ENCODE measurements around the gene ITPR3.
A peak's percentile ranks its signal among the peaks of the same experiment; 100 is the strongest.

The ITPR3 gene

DNA sequence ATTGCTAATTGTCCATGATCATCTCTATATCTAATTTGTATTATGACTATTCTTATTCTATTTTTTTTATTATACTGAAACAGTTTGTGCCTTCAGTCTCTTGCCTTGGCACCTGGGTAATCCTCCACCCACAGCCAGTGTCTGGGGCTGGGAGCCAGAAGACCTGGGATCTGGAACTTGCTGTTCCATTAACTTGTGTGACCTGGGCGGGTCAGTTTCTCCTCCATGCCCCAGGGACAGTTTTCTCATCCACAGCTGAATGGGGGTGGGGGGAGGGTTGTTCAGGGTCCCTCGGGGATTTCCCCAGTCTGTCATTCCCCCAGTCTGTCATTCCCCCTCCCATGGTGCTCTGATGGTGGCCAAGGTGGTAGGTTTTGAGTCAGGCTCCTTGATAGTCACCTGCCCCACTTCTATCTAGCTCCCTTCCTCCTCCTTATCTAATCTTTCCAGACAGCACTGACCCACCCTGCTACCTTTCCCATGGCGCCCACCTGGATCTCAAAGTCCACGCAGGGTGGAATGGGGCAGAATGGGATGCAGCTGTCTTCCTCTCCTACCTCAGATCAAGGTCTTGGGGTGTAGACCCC, 10.9 kb downstream of the ITPR3 start:
- DNase-seq (ENCODE audit: low read depth) = no peak
- no peak overlapping the region for H3K4me3 ChIP-seq (ENCODE audit: low read depth, low read length)

GRCh38 chr6:33632558-33633039, 11.5 kb downstream of the ITPR3 start:
- DNase-seq (ENCODE audit: low read depth) = no peak
- no peak overlapping the region for H3K4me3 ChIP-seq (ENCODE audit: low read depth, low read length)

GRCh38 chr6:33633084-33633461, 12.0 kb downstream of the ITPR3 start:
- H3K4me3 ChIP-seq (ENCODE audit: low read depth, low read length) = peak overlapping the region; percentile 48
- no peak for DNase-seq (ENCODE audit: low read depth)

DNA sequence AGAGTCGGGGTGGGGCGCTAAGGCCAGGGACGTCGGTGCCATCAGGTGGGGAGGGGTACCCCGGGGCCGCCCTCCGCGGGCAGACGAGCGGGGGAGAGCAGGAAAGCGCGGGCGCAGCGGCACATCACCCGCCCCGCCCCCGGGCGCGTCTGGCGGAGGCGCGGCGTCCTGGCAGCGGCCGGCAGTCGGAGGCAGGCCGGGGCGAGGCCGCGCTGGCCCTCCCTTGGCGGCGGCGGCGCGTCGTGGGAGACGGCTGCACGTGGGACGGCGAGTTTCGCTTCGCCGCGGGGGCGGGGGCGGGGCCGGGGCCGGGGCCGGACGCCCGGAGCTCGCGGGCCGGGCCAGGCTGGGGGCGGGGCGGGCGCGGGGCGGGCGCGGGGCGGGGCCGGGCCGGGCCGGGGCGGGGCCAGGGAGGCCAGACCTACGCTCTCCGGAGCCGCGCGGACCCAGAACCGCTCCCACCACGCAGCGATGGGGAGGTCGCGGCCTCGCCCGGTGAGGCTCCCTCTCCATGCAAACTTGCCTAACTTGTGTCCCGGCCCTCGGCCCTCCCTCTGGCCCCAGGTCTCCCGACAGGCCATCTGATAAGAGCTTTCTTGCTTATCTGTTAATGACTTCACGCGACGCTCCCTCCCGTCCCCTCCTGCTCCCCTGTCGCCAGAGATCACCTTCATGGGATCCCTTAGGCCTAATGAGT, 12.5 kb downstream of the ITPR3 start:
- H3K4me3 ChIP-seq (ENCODE audit: low read depth, low read length) = peak overlapping the region; percentile 55
- no peak for DNase-seq (ENCODE audit: low read depth)

DNA sequence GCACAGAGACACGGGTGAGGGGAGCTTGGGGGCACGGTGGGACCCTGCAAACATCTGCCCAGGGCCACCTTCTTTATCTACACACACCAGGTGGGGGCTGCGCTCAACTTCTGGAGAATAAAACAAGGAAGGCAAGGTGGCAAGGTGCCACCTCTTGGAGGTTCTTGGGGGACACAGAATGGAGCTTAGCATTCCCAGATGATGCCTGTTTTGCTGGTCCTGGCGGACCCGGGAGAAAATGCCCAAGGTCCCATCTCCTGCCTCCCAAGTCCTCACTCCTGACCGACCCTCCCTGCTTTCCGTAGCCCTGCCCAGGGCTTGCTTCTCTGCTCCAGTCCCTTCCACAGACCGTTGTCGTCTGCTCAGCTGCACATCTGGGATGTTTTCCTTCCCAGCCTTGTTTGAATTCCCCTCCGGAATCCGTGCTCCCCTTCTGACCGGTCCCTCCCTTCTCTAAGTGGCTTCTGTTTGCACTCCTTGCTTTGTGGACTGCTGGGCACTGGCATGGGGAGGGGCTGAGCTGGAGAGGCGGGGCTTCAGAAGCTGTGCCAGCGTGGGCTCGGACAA, 13.1 kb downstream of the ITPR3 start:
- DNase-seq (ENCODE audit: low read depth) = no peak
- peak overlapping the region; percentile 55 for H3K4me3 ChIP-seq (ENCODE audit: low read depth, low read length)

DNA sequence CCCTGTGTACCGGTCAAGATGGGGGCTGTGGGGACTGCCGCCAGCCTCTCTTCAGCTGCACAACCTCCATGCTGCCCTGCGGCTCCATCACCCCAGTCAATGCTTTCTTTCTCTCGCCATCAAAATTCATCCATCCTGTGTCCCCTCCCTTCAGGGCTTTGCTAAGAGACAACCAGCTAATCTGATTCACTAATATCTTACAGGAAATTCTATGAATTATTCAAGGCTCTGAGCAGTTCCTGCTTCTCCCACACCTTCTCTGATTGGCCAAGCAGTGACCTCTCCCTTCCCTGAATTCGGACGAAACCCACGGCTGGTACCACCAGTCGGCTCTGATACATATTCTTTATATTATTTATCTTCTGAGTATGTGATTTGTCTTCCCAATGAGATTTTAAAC, 13.8 kb downstream of the ITPR3 start:
- no peak for DNase-seq (ENCODE audit: low read depth)
- no peak overlapping the region for H3K4me3 ChIP-seq (ENCODE audit: low read depth, low read length)

DNA sequence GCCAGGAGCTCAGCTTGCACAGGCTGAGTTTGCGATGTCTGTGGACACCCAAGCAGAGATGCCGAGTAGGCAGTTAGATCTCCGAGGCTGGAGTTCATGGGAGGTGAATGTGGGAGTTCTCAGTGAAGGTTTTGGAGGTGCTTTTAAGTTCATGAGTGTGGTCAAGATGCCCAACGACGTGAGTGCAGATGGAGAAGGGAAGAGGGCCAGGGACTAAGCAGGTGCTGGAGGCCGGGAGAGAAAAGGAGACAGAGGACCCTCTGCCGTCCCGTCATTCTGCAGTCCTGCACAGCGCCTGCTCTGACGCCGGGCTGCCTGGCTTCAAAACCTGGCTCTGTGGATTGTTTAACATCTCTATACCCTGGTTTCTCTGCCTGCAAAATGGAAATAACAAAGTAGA, 15.5 kb downstream of the ITPR3 start:
- H3K4me3 ChIP-seq (ENCODE audit: low read depth, low read length) = no peak overlapping the region
- no peak for DNase-seq (ENCODE audit: low read depth)

GRCh38 chr6:33638556-33638955, 17.4 kb downstream of the ITPR3 start:
- no peak overlapping the region for H3K4me3 ChIP-seq (ENCODE audit: low read depth, low read length)
- no peak for DNase-seq (ENCODE audit: low read depth)

DNA sequence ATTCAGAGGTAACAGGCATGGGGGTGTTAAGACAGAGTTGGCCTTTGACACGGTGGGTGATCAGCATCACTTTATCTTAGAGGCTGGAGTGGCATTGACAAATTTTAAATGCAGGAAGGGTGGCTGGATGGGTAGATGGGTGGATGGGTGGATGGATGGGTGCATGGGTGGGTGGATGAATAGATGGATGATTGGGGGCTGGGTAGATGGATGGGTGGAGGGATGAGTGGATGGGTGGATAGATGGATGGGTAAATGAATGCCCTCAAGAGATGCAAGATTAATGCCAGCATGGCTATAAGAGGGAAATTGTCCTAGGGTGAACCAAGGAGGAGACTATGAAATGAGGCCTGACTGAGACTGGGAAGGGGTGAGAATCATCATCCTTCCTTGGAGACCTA, 18.4 kb downstream of the ITPR3 start:
- DNase-seq (ENCODE audit: low read depth) = no peak
- no peak overlapping the region for H3K4me3 ChIP-seq (ENCODE audit: low read depth, low read length)

DNA sequence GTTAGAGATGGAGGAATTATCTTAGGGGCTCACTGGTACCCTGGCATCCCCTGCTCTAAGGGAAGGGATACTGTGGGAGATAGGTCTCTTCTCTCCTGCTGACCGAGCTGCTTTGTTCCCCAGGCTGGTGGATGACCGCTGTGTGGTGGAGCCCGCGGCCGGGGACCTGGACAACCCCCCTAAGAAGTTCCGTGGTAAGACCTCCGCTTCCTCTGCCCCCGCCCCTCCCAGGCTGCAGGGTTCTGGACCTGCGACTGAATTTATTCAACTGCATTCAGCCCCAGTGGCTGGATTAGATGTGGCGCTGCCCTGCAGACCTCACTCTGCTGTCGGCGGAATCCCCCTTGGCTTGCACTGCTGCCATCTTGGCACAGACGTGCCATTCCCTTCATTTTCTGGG, 19.2 kb downstream of the ITPR3 start:
- no peak overlapping the region for H3K4me3 ChIP-seq (ENCODE audit: low read depth, low read length)

DNA sequence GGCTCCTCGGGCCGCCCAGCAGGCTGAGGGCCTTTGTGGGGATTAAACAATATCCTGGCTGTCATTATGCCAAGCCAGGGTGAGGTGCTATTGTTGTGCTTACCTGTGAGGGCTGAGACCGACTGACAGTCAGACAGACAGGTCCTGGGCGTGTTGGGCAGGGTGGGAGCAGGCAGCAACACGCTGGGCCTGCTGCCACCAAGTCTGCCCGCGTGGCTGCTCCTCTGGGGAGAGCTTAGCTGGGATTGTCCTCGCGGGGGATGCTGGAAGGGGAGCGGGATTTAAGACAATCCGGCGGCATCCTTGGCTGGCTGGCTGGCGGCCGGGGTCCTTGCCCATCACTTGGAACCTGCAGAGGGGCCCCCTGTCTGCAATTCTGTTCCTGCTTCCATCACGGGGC, 20.0 kb downstream of the ITPR3 start:
- DNase-seq (ENCODE audit: low read depth) = no peak
- no peak overlapping the region for H3K4me3 ChIP-seq (ENCODE audit: low read depth, low read length)

More for the DNA sequence above, 19.2 kb downstream of the ITPR3 start:
- DNase-seq (ENCODE audit: low read depth) = no peak

DNA sequence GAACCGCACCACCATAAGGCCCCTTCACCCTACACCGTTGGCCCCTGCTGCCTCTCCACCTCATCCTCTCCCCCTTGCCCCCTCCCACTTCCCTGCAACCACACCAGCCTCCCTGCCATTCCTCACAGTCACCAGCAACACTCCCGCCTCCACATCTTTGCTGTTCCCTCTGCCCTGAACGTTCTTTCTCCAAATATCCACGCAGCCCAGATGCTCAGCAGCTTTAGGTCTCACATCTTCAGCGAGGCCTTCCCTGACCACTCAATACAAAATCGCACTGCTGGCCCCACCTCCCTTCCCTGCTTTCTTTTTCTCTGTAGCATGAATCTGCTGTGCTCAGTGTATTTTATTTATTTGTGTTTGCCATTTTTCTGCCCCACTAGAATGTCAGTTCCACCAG, 20.5 kb downstream of the ITPR3 start:
- DNase-seq (ENCODE audit: low read depth) = no peak
- H3K4me3 ChIP-seq (ENCODE audit: low read depth, low read length) = no peak overlapping the region

GRCh38 chr6:33642897-33643296, 21.8 kb downstream of the ITPR3 start:
- no peak overlapping the region for H3K4me3 ChIP-seq (ENCODE audit: low read depth, low read length)
- DNase-seq (ENCODE audit: low read depth) = no peak

- no peak for DNase-seq (ENCODE audit: low read depth)
These were observed 30.3 kb downstream of the ITPR3 start for GRCh38 chr6:33651403-33651802.

GRCh38 chr6:33652002-33652401, 30.9 kb downstream of the ITPR3 start:
- DNase-seq (ENCODE audit: low read depth) = no peak

More at GRCh38 chr6:33651403-33651802, 30.3 kb downstream of the ITPR3 start:
- no peak overlapping the region for H3K4me3 ChIP-seq (ENCODE audit: low read depth, low read length)

GRCh38 chr6:33654831-33655554, 33.9 kb downstream of the ITPR3 start:
- H3K4me3 ChIP-seq (ENCODE audit: low read depth, low read length) = no peak overlapping the region
- no peak for DNase-seq (ENCODE audit: low read depth)

More at GRCh38 chr6:33652002-33652401, 30.9 kb downstream of the ITPR3 start:
- no peak overlapping the region for H3K4me3 ChIP-seq (ENCODE audit: low read depth, low read length)

- no peak overlapping the region for H3K4me3 ChIP-seq (ENCODE audit: low read depth, low read length)
- no peak for DNase-seq (ENCODE audit: low read depth)
These were observed 35.7 kb downstream of the ITPR3 start for GRCh38 chr6:33656844-33657243.

- no peak overlapping the region for H3K4me3 ChIP-seq (ENCODE audit: low read depth, low read length)
- no peak for DNase-seq (ENCODE audit: low read depth)
These were observed 38.0 kb downstream of the ITPR3 start for GRCh38 chr6:33658982-33659689.

- no peak overlapping the region for H3K4me3 ChIP-seq (ENCODE audit: low read depth, low read length)
- DNase-seq (ENCODE audit: low read depth) = no peak
These were observed 38.9 kb downstream of the ITPR3 start for GRCh38 chr6:33659986-33660385.
